ENCODE data around the gene PCDHGB7.
"Not testable (repeated sequence)": the region's sequence is repeated elsewhere in the genome, so short reads cannot be mapped to it uniquely, and the experiment has no call there.

The PCDHGB7 gene

DNA sequence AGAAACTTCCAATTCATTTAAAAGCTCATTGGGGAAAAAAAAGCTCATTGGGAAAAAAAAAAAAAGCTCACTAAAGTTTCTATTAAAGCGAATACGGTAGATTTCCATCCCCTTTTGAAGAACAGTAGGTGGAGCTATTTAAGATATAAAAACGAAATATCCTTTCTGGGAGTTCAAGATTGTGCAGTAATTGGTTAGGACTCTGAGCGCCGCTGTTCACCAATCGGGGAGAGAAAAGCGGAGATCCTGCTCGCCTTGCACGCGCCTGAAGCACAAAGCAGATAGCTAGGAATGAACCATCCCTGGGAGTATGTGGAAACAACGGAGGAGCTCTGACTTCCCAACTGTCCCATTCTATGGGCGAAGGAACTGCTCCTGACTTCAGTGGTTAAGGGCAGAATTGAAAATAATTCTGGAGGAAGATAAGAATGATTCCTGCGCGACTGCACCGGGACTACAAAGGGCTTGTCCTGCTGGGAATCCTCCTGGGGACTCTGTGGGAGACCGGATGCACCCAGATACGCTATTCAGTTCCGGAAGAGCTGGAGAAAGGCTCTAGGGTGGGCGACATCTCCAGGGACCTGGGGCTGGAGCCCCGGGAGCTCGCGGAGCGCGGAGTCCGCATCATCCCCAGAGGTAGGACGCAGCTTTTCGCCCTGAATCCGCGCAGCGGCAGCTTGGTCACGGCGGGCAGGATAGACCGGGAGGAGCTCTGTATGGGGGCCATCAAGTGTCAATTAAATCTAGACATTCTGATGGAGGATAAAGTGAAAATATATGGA, 13.0 kb downstream of the PCDHGB7 start, which contains the start of gene PCDHGA12:
Gene PCDHGA12 (plus strand): TSS at position 176 of the 782 bp plus-strand sequence. CDS start 253 bp downstream, at position 429.
- no peak for DNase-seq (ENCODE audit: low read depth in 2 of 2)

GRCh38 chr5:141431286-141431685, 13.8 kb downstream of the PCDHGB7 start:
- DNase-seq (ENCODE audit: low read depth in 2 of 2) = no peak

- not testable (repeated sequence) for DNase-seq (ENCODE audit: low read depth in 2 of 2)
Measured at GRCh38 chr5:141432308-141432707, 14.8 kb downstream of the PCDHGB7 start.

DNA sequence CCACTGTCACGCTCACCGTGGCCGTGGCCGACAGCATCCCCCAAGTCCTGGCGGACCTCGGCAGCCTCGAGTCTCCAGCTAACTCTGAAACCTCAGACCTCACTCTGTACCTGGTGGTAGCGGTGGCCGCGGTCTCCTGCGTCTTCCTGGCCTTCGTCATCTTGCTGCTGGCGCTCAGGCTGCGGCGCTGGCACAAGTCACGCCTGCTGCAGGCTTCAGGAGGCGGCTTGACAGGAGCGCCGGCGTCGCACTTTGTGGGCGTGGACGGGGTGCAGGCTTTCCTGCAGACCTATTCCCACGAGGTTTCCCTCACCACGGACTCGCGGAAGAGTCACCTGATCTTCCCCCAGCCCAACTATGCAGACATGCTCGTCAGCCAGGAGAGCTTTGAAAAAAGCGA, 15.2 kb downstream of the PCDHGB7 start:
- DNase-seq (ENCODE audit: low read depth in 2 of 2) = not testable (repeated sequence)

GRCh38 chr5:141434006-141434405, 16.5 kb downstream of the PCDHGB7 start:
- DNase-seq (ENCODE audit: low read depth in 2 of 2) = no peak

DNA sequence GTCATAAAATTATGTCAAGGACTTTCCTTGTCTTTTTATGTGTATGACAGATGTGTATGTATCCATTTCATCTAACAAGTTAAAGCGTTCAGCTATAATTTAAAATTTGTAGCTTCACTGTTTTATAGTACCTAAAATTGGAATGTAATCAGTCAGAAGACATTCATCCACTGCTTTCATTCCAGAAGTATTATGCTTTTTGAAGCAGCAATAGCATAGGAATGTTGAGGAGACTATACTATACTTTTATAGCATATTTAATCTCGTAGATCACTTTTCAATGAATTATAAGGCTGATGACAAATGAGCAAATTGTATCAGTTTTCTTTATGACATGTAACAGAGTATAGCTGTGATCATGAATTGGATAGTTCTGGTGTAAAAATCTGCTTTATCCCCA, 19.7 kb downstream of the PCDHGB7 start:
- DNase-seq (ENCODE audit: low read depth in 2 of 2) = no peak

DNA sequence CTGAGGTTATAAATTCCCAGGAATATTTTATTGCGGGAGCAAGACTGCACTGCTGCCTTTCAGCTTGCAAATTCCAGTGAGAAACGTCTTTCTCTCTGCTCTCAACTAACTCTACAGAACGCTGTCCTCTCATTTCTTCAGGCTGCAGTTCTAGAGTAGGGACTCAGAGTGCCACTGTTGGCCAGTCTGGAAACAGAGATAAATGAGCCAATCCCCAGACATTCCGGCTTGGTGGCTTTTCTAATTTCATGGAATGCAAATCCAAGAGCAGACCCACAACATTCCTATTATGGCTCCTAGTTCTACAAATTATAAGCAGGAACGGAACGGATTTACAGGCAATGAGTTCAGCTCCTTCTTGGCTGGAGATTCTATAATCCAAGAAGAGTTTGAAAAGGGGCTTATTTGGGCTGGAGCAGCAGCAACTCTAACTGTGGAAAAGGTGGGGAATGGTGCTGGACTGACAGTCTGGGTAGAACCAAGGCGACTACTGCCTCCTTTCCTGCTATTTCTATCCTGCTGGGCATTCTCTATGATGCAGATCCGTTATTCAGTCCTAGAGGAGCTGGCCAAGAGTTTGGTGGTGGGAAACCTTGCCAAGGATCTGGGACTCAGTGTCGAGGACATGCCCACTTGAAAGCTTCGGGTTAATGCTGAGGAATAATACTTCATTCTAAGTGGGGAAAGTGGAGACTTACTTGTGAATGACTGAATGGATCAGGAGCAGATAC, 22.1 kb downstream of the PCDHGB7 start:
- no peak for DNase-seq (ENCODE audit: low read depth in 2 of 2)

- DNase-seq (ENCODE audit: low read depth in 2 of 2) = no peak
Measured at GRCh38 chr5:141440341-141440740, 22.9 kb downstream of the PCDHGB7 start.

GRCh38 chr5:141441571-141442170, 24.2 kb downstream of the PCDHGB7 start:
- no peak for DNase-seq (ENCODE audit: low read depth in 2 of 2)

- no peak for DNase-seq (ENCODE audit: low read depth in 2 of 2)
Measured at GRCh38 chr5:141465351-141465750, 47.9 kb downstream of the PCDHGB7 start.
